Measurements from ENCODE around the gene GYPE.
"Not testable (repeated sequence)": the region's sequence is repeated elsewhere in the genome, so short reads cannot be mapped to it uniquely, and the experiment has no call there.

DNA sequence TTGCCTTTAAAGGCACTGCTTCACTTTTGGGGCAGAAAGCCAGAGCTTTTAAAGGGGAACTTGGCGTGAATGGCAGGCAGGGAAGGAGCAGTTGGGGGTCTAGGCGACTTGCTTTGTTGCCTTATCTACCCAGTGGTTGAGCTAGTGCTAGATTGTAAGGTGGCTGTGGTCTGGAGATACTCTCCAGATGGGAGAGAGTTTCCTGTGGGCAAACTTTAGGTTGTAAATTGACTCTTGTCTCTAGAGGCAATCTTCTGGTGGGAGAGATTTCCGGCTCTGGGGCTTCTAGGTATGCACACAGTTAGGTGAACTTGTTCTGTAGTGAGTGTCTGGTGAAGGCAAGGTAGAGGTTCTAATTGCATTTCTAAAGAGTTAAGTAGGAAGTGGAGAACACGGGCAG, 50.7 kb downstream of the GYPE start:
- TF ChIP-seq, protein P1, sequence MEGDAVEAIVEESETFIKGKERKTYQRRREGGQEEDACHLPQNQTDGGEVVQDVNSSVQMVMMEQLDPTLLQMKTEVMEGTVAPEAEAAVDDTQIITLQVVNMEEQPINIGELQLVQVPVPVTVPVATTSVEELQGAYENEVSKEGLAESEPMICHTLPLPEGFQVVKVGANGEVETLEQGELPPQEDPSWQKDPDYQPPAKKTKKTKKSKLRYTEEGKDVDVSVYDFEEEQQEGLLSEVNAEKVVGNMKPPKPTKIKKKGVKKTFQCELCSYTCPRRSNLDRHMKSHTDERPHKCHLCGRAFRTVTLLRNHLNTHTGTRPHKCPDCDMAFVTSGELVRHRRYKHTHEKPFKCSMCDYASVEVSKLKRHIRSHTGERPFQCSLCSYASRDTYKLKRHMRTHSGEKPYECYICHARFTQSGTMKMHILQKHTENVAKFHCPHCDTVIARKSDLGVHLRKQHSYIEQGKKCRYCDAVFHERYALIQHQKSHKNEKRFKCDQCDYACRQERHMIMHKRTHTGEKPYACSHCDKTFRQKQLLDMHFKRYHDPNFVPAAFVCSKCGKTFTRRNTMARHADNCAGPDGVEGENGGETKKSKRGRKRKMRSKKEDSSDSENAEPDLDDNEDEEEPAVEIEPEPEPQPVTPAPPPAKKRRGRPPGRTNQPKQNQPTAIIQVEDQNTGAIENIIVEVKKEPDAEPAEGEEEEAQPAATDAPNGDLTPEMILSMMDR (IDR thresholded peaks at IDR 0.05) = not testable (repeated sequence)
- not testable (repeated sequence) for TF ChIP-seq POLR2A (IDR thresholded peaks at IDR 0.05)

Measured in Peyer's patch (tissue), 4 donors.